ENCODE measurements around the gene HABP4. TPM values are rescaled to one million over a fixed set of nuclear protein-coding genes. Genes with fewer than 3 reads are reported as not detected.

The HABP4 gene
- total RNA-seq, 2 experiments from 2014 or later, result 7.3 to 7.9 TPM

GRCh38 chr9:96459268-96460007, 9.5 kb downstream of the HABP4 start:
- CTCF ChIA-PET, result interaction anchor here (1.2 kb wide), 1 partner anchor 9 kb away, joined by 4 read pairs; no protein-coding TSS in a partner anchor
- no peaks in the 10 kb centered on the region for H3K27me3 Mint-ChIP-seq (ENCODE audit: low read depth)
- H3K9me3 Mint-ChIP-seq, result no peaks in the 10 kb centered on the region
- no peak for DNase-seq
- no peak overlapping the region for H3K27ac Mint-ChIP-seq
- H3K4me1 Mint-ChIP-seq (ENCODE audit: low read depth), result peaks cover 12% of the 10 kb centered on the region
- peaks cover 8% of the 10 kb centered on the region for H3K36me3 Mint-ChIP-seq (ENCODE audit: low read depth)
- intact Hi-C loops (cut with micrococcal nuclease), result no loop called here
- no peak overlapping the region for H3K4me3 Mint-ChIP-seq

- Mint-ChIP-seq H3K27me3 (ENCODE audit: low read depth) (no peaks in the 10 kb centered on the region), H3K4me3 (no peak overlapping the region), H3K27ac (no peak overlapping the region), H3K4me1 (ENCODE audit: low read depth) (peaks cover 10% of the 10 kb centered on the region), H3K9me3 (no peaks in the 10 kb centered on the region), H3K36me3 (ENCODE audit: low read depth) (peaks cover 8% of the 10 kb centered on the region)
- intact Hi-C loops (cut with micrococcal nuclease), result no loop called here
- DNase-seq, result no peak
- CTCF ChIA-PET, result interaction anchor here (1.2 kb wide), 1 partner anchor 8 kb away, joined by 4 read pairs; no protein-coding TSS in a partner anchor
Measured at GRCh38 chr9:96460470-96460869, 10.5 kb downstream of the HABP4 start.

DNA sequence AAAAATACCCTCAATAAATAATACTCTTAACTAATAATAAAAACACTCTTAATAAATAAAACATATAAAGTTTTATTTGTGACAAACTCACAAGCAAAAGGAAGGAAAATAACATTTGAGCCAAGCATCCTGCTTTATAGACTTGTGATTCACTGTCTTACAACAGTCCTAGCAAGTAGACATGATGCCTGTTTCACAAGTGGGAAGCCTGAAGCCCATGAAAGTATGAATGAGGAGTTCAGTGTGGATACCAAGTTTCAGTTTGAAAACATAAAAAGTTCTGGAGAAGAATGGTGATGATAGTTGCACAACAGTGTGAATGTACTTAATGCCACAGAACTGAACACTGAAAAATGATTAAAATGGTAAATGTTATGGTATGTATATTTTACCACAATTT, 10.9 kb downstream of the HABP4 start:
- peaks cover 10% of the 10 kb centered on the region for H3K4me1 Mint-ChIP-seq (ENCODE audit: low read depth)
- no peaks in the 10 kb centered on the region for H3K9me3 Mint-ChIP-seq
- CTCF ChIA-PET, result no interaction called here
- H3K27me3 Mint-ChIP-seq (ENCODE audit: low read depth), result no peaks in the 10 kb centered on the region
- no peak for DNase-seq
- peaks cover 12% of the 10 kb centered on the region for H3K36me3 Mint-ChIP-seq (ENCODE audit: low read depth)
- intact Hi-C loops (cut with micrococcal nuclease), result no loop called here
- H3K27ac Mint-ChIP-seq, result no peak overlapping the region
- H3K4me3 Mint-ChIP-seq, result no peak overlapping the region

DNA sequence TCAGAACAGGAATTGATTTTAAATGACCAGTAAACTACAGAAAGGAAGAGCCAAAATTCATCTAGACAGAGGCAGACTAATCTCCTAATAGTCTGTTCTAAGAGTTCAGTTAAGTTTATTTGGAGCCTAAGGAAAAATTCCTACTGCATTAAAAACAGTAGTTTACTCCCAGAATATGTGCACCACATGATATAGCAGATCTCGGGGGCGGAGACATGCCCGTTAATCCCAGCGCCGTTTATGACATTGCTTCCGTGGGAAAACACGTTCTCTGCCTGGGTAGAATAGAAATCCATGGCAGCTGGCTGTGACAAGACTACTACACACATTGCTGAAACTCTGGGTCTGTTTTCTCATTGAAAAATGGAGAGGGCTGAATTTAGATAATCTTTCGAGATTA, 11.4 kb downstream of the HABP4 start:
- H3K9me3 Mint-ChIP-seq, result no peaks in the 10 kb centered on the region

DNA sequence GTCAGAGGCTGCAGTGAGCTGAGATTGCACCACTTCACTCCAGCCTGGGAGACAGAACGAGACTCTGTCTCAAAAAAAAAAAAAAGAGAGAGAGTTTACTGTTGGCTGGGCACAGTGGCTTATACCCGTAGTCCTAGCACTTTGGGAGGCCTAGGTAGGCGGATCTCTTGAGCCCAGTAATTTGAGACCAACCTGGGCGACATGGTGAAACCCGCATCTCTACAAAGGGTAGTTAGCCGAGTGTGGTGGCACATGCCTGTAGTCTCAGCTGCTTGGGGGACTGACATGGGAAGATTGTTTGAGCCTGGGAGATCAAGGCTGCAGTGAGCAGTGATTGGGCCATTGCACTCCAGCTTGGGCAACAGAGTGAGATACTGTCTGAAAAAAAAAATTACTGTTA, 12.6 kb downstream of the HABP4 start:
- Mint-ChIP-seq H3K4me1 (ENCODE audit: low read depth) (peaks cover 10% of the 10 kb centered on the region), H3K36me3 (ENCODE audit: low read depth) (peaks cover 14% of the 10 kb centered on the region), H3K4me3 (no peak overlapping the region), H3K9me3 (no peaks in the 10 kb centered on the region), H3K27me3 (ENCODE audit: low read depth) (no peaks in the 10 kb centered on the region), H3K27ac (no peak overlapping the region)
- intact Hi-C loops (cut with micrococcal nuclease), result no loop called here
- CTCF ChIA-PET, result no interaction called here
- no peak for DNase-seq

More for the DNA sequence above, 11.4 kb downstream of the HABP4 start:
- Mint-ChIP-seq H3K4me1 (ENCODE audit: low read depth) (peaks cover 10% of the 10 kb centered on the region), H3K27me3 (ENCODE audit: low read depth) (no peaks in the 10 kb centered on the region), H3K4me3 (no peak overlapping the region), H3K36me3 (ENCODE audit: low read depth) (peaks cover 14% of the 10 kb centered on the region), H3K27ac (no peak overlapping the region)
- intact Hi-C loops (cut with micrococcal nuclease), result no loop called here
- DNase-seq, result no peak
- CTCF ChIA-PET, result no interaction called here

DNA sequence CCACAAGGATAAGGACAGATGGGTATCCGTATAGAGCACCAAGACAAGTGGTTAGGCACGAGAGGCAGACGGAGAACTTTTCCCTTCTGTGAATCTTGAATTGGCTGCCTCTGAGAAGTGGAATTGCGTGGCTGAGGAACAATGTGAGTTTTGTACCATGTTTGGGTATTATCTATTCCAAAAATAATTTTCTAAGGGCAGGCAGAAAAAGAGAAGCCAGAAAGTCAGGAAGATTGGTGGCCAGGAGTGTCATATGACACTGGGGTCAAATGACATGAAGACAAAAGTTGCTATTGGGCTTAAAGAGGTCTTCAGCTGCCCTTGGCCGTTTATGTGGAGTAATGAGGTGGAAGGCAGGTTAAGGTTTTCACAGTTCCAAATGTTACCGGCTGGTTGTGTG, 14.5 kb downstream of the HABP4 start:
- Mint-ChIP-seq H3K36me3 (ENCODE audit: low read depth) (peaks cover 7% of the 10 kb centered on the region), H3K4me1 (ENCODE audit: low read depth) (peaks cover 3% of the 10 kb centered on the region), H3K9me3 (no peaks in the 10 kb centered on the region), H3K27me3 (ENCODE audit: low read depth) (no peaks in the 10 kb centered on the region), H3K4me3 (no peak overlapping the region), H3K27ac (no peak overlapping the region)
- CTCF ChIA-PET, result no interaction called here
- DNase-seq, result no peak
- intact Hi-C loops (cut with micrococcal nuclease), result no loop called here

- peaks cover 10% of the 10 kb centered on the region for H3K36me3 Mint-ChIP-seq (ENCODE audit: low read depth)
- CTCF ChIA-PET, result no interaction called here
Measured at GRCh38 chr9:96467784-96468183, 17.8 kb downstream of the HABP4 start.

DNA sequence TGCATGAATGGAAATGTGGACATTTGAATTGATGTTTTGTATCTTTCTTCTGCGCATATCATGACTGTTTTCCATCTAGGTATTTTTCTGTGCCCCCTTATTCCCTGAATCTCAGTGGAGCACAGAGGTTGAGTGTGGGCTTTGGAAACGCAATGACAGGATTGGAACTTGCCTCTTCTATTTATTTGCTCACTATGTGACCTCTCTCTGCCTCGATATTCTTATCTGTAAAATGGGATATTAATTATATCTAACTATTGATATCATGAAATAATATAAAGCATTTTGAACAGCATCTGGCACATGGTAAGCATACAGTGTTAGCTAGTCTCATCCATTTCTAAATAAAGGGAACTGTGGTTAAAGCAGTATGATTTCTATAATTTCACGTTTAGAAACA, 26.0 kb downstream of the HABP4 start:
- Mint-ChIP-seq H3K36me3 (ENCODE audit: low read depth) (peaks cover 10% of the 10 kb centered on the region), H3K4me1 (ENCODE audit: low read depth) (peaks cover 25% of the 10 kb centered on the region), H3K9me3 (no peaks in the 10 kb centered on the region), H3K27me3 (ENCODE audit: low read depth) (no peaks in the 10 kb centered on the region), H3K27ac (no peak overlapping the region), H3K4me3 (no peak overlapping the region)
- CTCF ChIA-PET, result interaction anchor here (1.2 kb wide), 1 partner anchor 174 kb away, joined by 3 read pairs; no protein-coding TSS in a partner anchor
- intact Hi-C loops (cut with micrococcal nuclease), result loop anchor here (5.0 to 10.0 kb wide), 2 partner anchors 461 to 586 kb away; no protein-coding TSS in a partner anchor
- DNase-seq, result no peak

More at GRCh38 chr9:96467784-96468183, 17.8 kb downstream of the HABP4 start:
- Mint-ChIP-seq H3K4me3 (no peak overlapping the region), H3K27ac (no peak overlapping the region), H3K9me3 (no peaks in the 10 kb centered on the region), H3K4me1 (ENCODE audit: low read depth) (no peaks in the 10 kb centered on the region), H3K27me3 (ENCODE audit: low read depth) (no peaks in the 10 kb centered on the region)
- DNase-seq, result no peak
- intact Hi-C loops (cut with micrococcal nuclease), result no loop called here

DNA sequence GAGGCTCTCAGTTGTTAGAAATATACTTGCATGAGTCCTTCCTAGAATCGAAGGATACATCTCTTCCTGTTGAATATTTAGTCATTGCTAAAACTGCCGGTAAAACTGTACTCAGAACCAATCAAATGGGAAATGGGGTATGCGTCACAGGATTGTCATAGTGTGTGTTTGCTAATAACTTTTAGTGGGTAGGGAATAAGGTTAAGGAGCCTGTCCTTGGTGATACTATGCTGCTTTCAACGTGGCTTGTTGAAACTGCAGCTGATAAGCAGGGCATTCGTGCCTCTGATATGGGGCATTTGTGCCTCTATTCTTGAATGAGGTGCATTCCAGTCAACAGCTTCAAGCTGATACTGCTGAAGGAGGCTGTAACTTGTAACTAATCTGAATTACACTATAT, 26.6 kb downstream of the HABP4 start:
- intact Hi-C loops (cut with micrococcal nuclease), result loop anchor here (5.0 to 10.0 kb wide), 2 partner anchors 462 to 586 kb away; no protein-coding TSS in a partner anchor
- Mint-ChIP-seq H3K4me1 (ENCODE audit: low read depth) (peaks cover 25% of the 10 kb centered on the region), H3K36me3 (ENCODE audit: low read depth) (peaks cover 7% of the 10 kb centered on the region), H3K27me3 (ENCODE audit: low read depth) (no peaks in the 10 kb centered on the region), H3K4me3 (no peak overlapping the region), H3K27ac (no peak overlapping the region), H3K9me3 (no peaks in the 10 kb centered on the region)
- DNase-seq, result no peak
- CTCF ChIA-PET, result interaction anchor here (0.9 to 1.3 kb wide), 2 partner anchors 27 to 35 kb away, joined by 3 read pairs; partner anchors contain the start of gene HABP4

DNA sequence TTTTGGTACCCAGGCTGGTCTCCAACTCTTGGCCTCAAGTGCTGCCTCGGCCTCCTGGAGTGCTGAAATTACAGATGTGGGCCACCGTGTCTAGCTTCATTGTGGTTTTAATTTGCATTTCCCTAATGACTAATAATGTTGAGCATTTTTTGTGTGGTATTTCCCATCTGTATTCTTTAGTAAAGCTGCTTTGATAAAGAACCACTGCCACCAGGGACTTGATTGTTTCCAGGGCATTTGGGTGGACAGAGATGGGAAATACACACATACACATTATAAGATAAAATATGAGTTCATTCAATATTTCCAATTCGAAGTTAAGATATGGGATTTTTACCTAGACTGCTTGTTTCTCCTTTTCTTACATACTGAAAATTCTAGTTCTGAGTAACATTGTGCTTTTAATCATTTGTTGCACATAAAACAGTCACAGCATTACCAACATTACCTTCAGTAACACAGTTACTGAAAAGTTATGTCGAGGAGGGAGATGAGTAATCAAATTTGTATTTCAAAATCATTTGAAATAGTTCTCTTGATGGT, 28.9 kb downstream of the HABP4 start:
- no peaks in the 10 kb centered on the region for H3K9me3 Mint-ChIP-seq
- H3K27ac Mint-ChIP-seq, result peak overlapping the region; percentile 88
- no peaks in the 10 kb centered on the region for H3K27me3 Mint-ChIP-seq (ENCODE audit: low read depth)
- CTCF ChIA-PET, result interaction anchor here (1.7 kb wide), 1 partner anchor 88 kb away, joined by 10 read pairs; no protein-coding TSS in a partner anchor
- H3K4me3 Mint-ChIP-seq, result no peak overlapping the region
- peaks cover 14% of the 10 kb centered on the region for H3K36me3 Mint-ChIP-seq (ENCODE audit: low read depth)
- peak; percentile 60 for DNase-seq
- intact Hi-C loops (cut with micrococcal nuclease), result loop anchor here (1.0 to 10.0 kb wide), 8 partner anchors 28 to 754 kb away; partner anchors contain the start of genes HABP4 and ZNF367
- H3K4me1 Mint-ChIP-seq (ENCODE audit: low read depth), result peaks cover 33% of the 10 kb centered on the region

DNA sequence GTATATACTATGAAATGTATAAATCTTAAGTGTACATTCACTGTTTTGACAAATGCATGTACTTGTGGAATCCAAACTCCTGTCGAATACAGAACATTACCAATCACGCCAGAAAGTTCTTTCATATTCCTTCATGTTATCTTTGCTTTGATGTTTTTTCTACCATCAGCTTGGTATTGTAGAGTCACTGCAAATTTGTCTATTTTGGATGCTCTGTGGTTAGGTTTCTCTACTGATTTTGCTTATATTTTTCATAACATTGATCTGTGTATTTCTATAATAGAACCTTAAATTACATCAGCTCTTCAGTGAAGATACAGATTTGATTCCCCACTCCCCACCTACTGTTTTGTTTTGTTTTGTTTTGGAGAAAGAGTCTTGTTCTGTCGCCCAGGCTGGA, 30.8 kb downstream of the HABP4 start:
- Mint-ChIP-seq H3K27ac (no peak overlapping the region), H3K4me3 (no peak overlapping the region), H3K9me3 (no peaks in the 10 kb centered on the region), H3K36me3 (ENCODE audit: low read depth) (peaks cover 17% of the 10 kb centered on the region), H3K4me1 (ENCODE audit: low read depth) (peaks cover 51% of the 10 kb centered on the region), H3K27me3 (ENCODE audit: low read depth) (no peaks in the 10 kb centered on the region)
- DNase-seq, result no peak
- intact Hi-C loops (cut with micrococcal nuclease), result no loop called here
- CTCF ChIA-PET, result no interaction called here

DNA sequence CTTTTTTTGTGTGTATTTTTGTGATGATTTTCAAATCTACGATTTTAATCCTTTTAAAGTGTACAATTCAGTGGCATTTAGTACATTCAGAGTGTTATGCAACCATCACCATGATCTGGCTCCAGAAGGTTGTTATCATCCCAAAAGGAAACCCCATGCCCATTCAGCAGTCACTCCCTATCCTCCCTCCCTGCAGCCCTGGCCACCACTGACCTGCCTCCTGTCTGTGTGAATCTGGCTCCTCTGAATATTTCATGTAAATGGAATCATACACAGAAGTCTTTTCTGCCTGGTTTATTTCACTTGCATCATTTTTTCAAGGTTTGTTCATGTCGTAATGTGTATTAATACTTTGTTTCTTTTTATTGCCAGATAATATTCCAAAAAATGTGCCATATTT, 32.5 kb downstream of the HABP4 start:
- no peak for DNase-seq
- intact Hi-C loops (cut with micrococcal nuclease), result no loop called here
- H3K36me3 Mint-ChIP-seq (ENCODE audit: low read depth), result peaks cover 18% of the 10 kb centered on the region
- H3K4me1 Mint-ChIP-seq (ENCODE audit: low read depth), result peaks cover 50% of the 10 kb centered on the region
- CTCF ChIA-PET, result interaction anchor here (0.6 kb wide), 1 partner anchor 183 kb away, joined by 3 read pairs; no protein-coding TSS in a partner anchor
- H3K4me3 Mint-ChIP-seq, result no peak overlapping the region
- H3K9me3 Mint-ChIP-seq, result no peaks in the 10 kb centered on the region
- H3K27me3 Mint-ChIP-seq (ENCODE audit: low read depth), result no peaks in the 10 kb centered on the region
- peak overlapping the region; percentile 19 for H3K27ac Mint-ChIP-seq
